ENCODE data around the gene CYTIP.
"Not testable (repeated sequence)": the region's sequence is repeated elsewhere in the genome, so short reads cannot be mapped to it uniquely, and the experiment has no call there.

CYTIP gene

GRCh38 chr2:157428500-157429175, 15.3 kb downstream of the CYTIP start:
- no peak overlapping the region for H3K4me3 ChIP-seq (ENCODE audit: low read length)
- DNase-seq (ENCODE audit: low read depth, low spot score), result no peak

GRCh38 chr2:157427922-157428303, 16.0 kb downstream of the CYTIP start:
- DNase-seq (ENCODE audit: low read depth, low spot score), result no peak
- H3K4me3 ChIP-seq (ENCODE audit: low read length), result no peak overlapping the region

- H3K4me3 ChIP-seq (ENCODE audit: low read length), result no peak overlapping the region
- no peak for DNase-seq (ENCODE audit: low read depth, low spot score)
Observed at GRCh38 chr2:157427003-157427921, 16.6 kb downstream of the CYTIP start.

GRCh38 chr2:157426477-157426994, 17.4 kb downstream of the CYTIP start:
- no peak overlapping the region for H3K4me3 ChIP-seq (ENCODE audit: low read length)
- no peak for DNase-seq (ENCODE audit: low read depth, low spot score)

GRCh38 chr2:157424374-157424773, 19.5 kb downstream of the CYTIP start:
- no peak overlapping the region for H3K4me3 ChIP-seq (ENCODE audit: low read length)

GRCh38 chr2:157421964-157422363, 21.9 kb downstream of the CYTIP start:
- no peak overlapping the region for H3K4me3 ChIP-seq (ENCODE audit: low read length)
- DNase-seq (ENCODE audit: low read depth, low spot score), result no peak

More at GRCh38 chr2:157424374-157424773, 19.5 kb downstream of the CYTIP start:
- DNase-seq (ENCODE audit: low read depth, low spot score), result no peak

GRCh38 chr2:157421331-157421944, 22.5 kb downstream of the CYTIP start:
- no peak overlapping the region for H3K4me3 ChIP-seq (ENCODE audit: low read length)

GRCh38 chr2:157420771-157421323, 23.0 kb downstream of the CYTIP start:
- no peak for DNase-seq (ENCODE audit: low read depth, low spot score)
- H3K4me3 ChIP-seq (ENCODE audit: low read length), result no peak overlapping the region

More at GRCh38 chr2:157421331-157421944, 22.5 kb downstream of the CYTIP start:
- DNase-seq (ENCODE audit: low read depth, low spot score), result no peak

GRCh38 chr2:157419031-157419575, 24.8 kb downstream of the CYTIP start:
- no peak overlapping the region for H3K4me3 ChIP-seq (ENCODE audit: low read length)
- no peak for DNase-seq (ENCODE audit: low read depth, low spot score)

GRCh38 chr2:157418239-157418641, 25.6 kb downstream of the CYTIP start:
- DNase-seq (ENCODE audit: low read depth, low spot score), result peak; percentile 35
- H3K4me3 ChIP-seq (ENCODE audit: low read length), result no peak overlapping the region; the same call in 1 of the 2 replicates

- H3K4me3 ChIP-seq (ENCODE audit: low read length), result no peak overlapping the region
- no peak for DNase-seq (ENCODE audit: low read depth, low spot score)
Observed at GRCh38 chr2:157415591-157416101, 28.2 kb downstream of the CYTIP start.

- no peak overlapping the region for H3K4me3 ChIP-seq (ENCODE audit: low read length)
- DNase-seq (ENCODE audit: low read depth, low spot score), result no peak
Observed at GRCh38 chr2:157414050-157414449, 29.8 kb downstream of the CYTIP start.

GRCh38 chr2:157413326-157414035, 30.4 kb downstream of the CYTIP start:
- H3K4me3 ChIP-seq (ENCODE audit: low read length), result no peak overlapping the region
- DNase-seq (ENCODE audit: low read depth, low spot score), result peak; percentile 44

- DNase-seq (ENCODE audit: low read depth, low spot score), result no peak
- H3K4me3 ChIP-seq (ENCODE audit: low read length), result no peak overlapping the region
Observed at GRCh38 chr2:157411624-157412336, 32.1 kb downstream of the CYTIP start.

- not testable (repeated sequence) for DNase-seq (ENCODE audit: low read depth, low spot score); H3K4me3 ChIP-seq (ENCODE audit: low read length)
Observed at GRCh38 chr2:157405398-157405797, 38.5 kb downstream of the CYTIP start.

- DNase-seq (ENCODE audit: low read depth, low spot score), result peak; percentile 51
- no peak overlapping the region for H3K4me3 ChIP-seq (ENCODE audit: low read length)
Observed at GRCh38 chr2:157404363-157404762, 39.5 kb downstream of the CYTIP start.

- not testable (repeated sequence) for H3K4me3 ChIP-seq (ENCODE audit: low read length); DNase-seq (ENCODE audit: low read depth, low spot score)
Observed at GRCh38 chr2:157402801-157403485, 40.9 kb downstream of the CYTIP start.
